ENCODE measurements around the gene GRB2. TPM values are rescaled to one million over a fixed set of nuclear protein-coding genes. Genes with fewer than 3 reads are reported as not detected.
"Not testable (repeated sequence)": the region's sequence is repeated elsewhere in the genome, so short reads cannot be mapped to it uniquely, and the experiment has no call there.

GRB2 gene
- total RNA-seq, 1 experiment from 2014 or later = 92.6 TPM

DNA sequence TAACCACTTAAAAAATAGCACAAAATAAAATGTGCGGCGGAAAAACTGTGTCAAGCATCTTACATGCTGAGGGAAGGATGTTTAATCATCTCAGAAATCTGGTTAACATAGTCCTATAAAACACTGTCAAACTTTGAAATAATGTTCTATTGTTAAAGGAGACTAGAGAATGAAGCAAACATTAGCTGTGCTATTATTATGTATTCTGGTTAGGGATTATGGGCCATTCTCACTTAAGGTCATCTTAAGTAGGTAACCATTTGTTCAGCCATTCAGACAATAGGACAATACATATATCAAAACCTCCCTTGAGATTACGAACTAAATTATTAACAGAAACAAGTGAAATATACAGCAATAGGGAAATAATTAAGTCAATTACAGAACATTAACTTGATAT is 24.7 kb downstream of the GRB2 start:
- CTCF ChIA-PET = interaction anchor here (0.6 to 3.0 kb wide), 5 partner anchors 13 to 112 kb away, joined by 3 to 11 read pairs (median 6); partner anchors contain the start of genes MIF4GD and SLC25A19
- no peaks in the 10 kb centered on the region for H3K36me3 Mint-ChIP-seq

GRCh38 chr17:75380315-75380714 is 25.2 kb downstream of the GRB2 start:
- no peaks in the 10 kb centered on the region for H3K27me3 Mint-ChIP-seq (ENCODE audit: low read depth)

More for the DNA sequence above, 24.7 kb downstream of the GRB2 start:
- Mint-ChIP-seq H3K27ac (peak overlapping the region; percentile 73), H3K9me3 (no peaks in the 10 kb centered on the region), H3K4me3 (no peak overlapping the region), H3K4me1 (peaks cover 21% of the 10 kb centered on the region), H3K27me3 (ENCODE audit: low read depth) (no peaks in the 10 kb centered on the region)
- POLR2A ChIA-PET = interaction anchor here (0.8 kb wide), 2 partner anchors 13 to 92 kb away, joined by 3 read pairs; partner anchors contain the start of gene SLC25A19
- DNase-seq (ENCODE audit: low spot score) = no peak
- TF ChIP-seq GTF2I (CRISPR knock-in tag; conservative IDR thresholded peaks at IDR 0.05) = no peak
- TF ChIP-seq JUN (CRISPR knock-in tag; IDR thresholded peaks at IDR 0.05) = no peak
- no peak for TF ChIP-seq ZNF423 (CRISPR knock-in tag; IDR thresholded peaks at IDR 0.05)
- no peak for TF ChIP-seq IRF1 (CRISPR knock-in tag; IDR thresholded peaks at IDR 0.05)
- no peak for TF ChIP-seq ZNF232 (CRISPR knock-in tag; IDR thresholded peaks at IDR 0.05)
- TF ChIP-seq CBFB (CRISPR knock-in tag; IDR thresholded peaks at IDR 0.05; ENCODE audit: low read depth) = no peak
- ATAC-seq = no peak

DNA sequence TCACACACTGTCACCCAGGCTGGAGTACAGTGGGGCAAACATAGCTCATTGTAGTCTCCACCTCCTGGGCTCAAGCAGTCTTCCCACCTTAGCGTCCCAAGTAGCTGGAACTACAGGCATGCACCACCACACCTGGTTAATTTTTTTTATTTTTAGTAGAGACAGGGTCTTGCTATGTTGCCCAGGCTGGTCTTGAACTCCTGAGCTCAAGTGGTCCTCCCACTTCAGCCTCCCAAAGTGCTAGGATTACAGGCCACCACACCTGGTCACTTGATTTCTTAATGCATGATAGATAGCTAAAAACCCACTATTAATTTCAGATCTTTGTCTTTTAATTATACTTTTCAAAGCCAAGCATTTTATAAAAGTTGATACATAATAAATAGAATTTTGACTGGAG is 26.1 kb downstream of the GRB2 start:
- H3K4me1 Mint-ChIP-seq = peaks cover 21% of the 10 kb centered on the region
- H3K27me3 Mint-ChIP-seq (ENCODE audit: low read depth); POLR2A ChIA-PET; ATAC-seq; H3K9me3 Mint-ChIP-seq; DNase-seq (ENCODE audit: low spot score); H3K4me3 Mint-ChIP-seq; H3K36me3 Mint-ChIP-seq; H3K27ac Mint-ChIP-seq: not testable (repeated sequence)
- peak; percentile 83; the same call in 1 of the 2 replicates for TF ChIP-seq ZNF121 (CRISPR knock-in tag; IDR thresholded peaks at IDR 0.05)
- CTCF ChIA-PET = interaction anchor here (1.0 to 3.0 kb wide), 5 partner anchors 33 to 139 kb away, joined by 4 to 11 read pairs (median 5); partner anchors contain the start of gene MIF4GD

More at GRCh38 chr17:75380315-75380714, 25.2 kb downstream of the GRB2 start:
- no peak for ATAC-seq
- Mint-ChIP-seq H3K9me3 (no peaks in the 10 kb centered on the region), H3K36me3 (peaks cover 1% of the 10 kb centered on the region), H3K4me1 (peaks cover 21% of the 10 kb centered on the region), H3K27ac (peak overlapping the region; percentile 73), H3K4me3 (no peak overlapping the region)
- ChIA-PET CTCF (interaction anchor here (0.6 to 3.0 kb wide), 8 partner anchors 13 to 140 kb away, joined by 3 to 11 read pairs (median 5); partner anchors contain the start of genes MIF4GD and SLC25A19), POLR2A (interaction anchor here (0.8 kb wide), 2 partner anchors 13 to 91 kb away, joined by 3 read pairs; partner anchors contain the start of gene SLC25A19)
- TF ChIP-seq ZNF512 (CRISPR knock-in tag; IDR thresholded peaks at IDR 0.05; ENCODE audit: borderline replicate concordance) (no peak), CBFB (CRISPR knock-in tag; IDR thresholded peaks at IDR 0.05; ENCODE audit: low read depth) (no peak), ZMAT4 (CRISPR knock-in tag; IDR thresholded peaks at IDR 0.05) (no peak), CREM (CRISPR knock-in tag; IDR thresholded peaks at IDR 0.05) (no peak), NFE2L1 (CRISPR knock-in tag; IDR thresholded peaks at IDR 0.05) (no peak), JAZF1 (CRISPR knock-in tag; IDR thresholded peaks at IDR 0.05) (no peak), ATF1 (CRISPR knock-in tag; IDR thresholded peaks at IDR 0.05) (no peak), SMAD3 (CRISPR knock-in tag; IDR thresholded peaks at IDR 0.05; ENCODE audit: borderline replicate concordance) (no peak), NR1H2 (CRISPR knock-in tag; IDR thresholded peaks at IDR 0.05) (no peak), GRHL2 (CRISPR knock-in tag; IDR thresholded peaks at IDR 0.05; ENCODE audit: insufficient replicate concordance, severe bottlenecking) (no peak), ZNF396 (CRISPR knock-in tag; IDR thresholded peaks at IDR 0.05; ENCODE audit: borderline replicate concordance) (no peak), ZNF121 (CRISPR knock-in tag; IDR thresholded peaks at IDR 0.05) (no peak), FOXK1 (CRISPR knock-in tag; IDR thresholded peaks at IDR 0.05) (no peak), ZNF423 (CRISPR knock-in tag; IDR thresholded peaks at IDR 0.05) (no peak), ETV6 (CRISPR knock-in tag; IDR thresholded peaks at IDR 0.05) (no peak)
- TF ChIP-seq, protein P1, sequence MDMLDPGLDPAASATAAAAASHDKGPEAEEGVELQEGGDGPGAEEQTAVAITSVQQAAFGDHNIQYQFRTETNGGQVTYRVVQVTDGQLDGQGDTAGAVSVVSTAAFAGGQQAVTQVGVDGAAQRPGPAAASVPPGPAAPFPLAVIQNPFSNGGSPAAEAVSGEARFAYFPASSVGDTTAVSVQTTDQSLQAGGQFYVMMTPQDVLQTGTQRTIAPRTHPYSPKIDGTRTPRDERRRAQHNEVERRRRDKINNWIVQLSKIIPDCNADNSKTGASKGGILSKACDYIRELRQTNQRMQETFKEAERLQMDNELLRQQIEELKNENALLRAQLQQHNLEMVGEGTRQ (CRISPR knock-in tag; IDR thresholded peaks at IDR 0.05) = no peak
- TF ChIP-seq, protein P2, sequence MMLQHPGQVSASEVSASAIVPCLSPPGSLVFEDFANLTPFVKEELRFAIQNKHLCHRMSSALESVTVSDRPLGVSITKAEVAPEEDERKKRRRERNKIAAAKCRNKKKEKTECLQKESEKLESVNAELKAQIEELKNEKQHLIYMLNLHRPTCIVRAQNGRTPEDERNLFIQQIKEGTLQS (CRISPR knock-in tag; conservative IDR thresholded peaks at IDR 0.05) = no peak
- DNase-seq (ENCODE audit: low spot score) = no peak
